H4 (cell line): Measurements from ENCODE around the gene DHX40. TPM values are rescaled to one million over a fixed set of nuclear protein-coding genes. Genes with fewer than 3 reads are reported as not detected.
"Not testable (repeated sequence)": the region's sequence is repeated elsewhere in the genome, so short reads cannot be mapped to it uniquely, and the experiment has no call there.

Experiments used
- DNase-seq: peaks from one replicate; pipeline ENCODE4 v3.0.0-alpha.2; 2015; ENCODE audit warnings: low spot score
- total RNA-seq: library from RNA; depleted of rRNA; stranded (reverse); fragments of >200 nt; shearing (Covaris generic); gene quantifications from 2 replicates; pipeline ENCODE4 v1.2.3, GENCODE V29; 2014

DHX40 gene
- total RNA-seq, 1 experiment from 2014 or later = 75.0 TPM

GRCh38 chr17:59561042-59561441 lies 4.4 kb upstream of the DHX40 start:
- DNase-seq = peak; percentile 27

DNA sequence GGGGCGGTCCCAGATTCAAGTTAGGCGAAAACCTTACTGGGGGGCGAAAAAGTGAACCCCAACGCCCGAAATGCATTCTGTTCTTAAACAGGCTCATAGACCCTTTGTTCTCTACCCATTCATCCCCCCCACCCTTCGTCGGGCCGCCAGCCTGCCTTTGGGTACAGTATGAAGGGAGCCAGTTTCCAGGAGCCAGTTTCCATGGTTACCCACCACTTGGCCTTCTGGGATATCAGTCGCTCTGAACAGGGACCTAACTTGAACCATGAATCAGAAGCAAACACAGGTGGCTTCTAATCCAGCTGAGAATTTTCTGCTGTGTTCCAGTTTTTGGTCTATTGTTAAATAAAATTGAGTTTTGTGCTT lies 532 bp downstream of the DHX40 start:
- DNase-seq = peak; percentile 77

- not testable (repeated sequence) for DNase-seq
These were observed 3.7 kb downstream of the DHX40 start for GRCh38 chr17:59569151-59569550.

GRCh38 chr17:59572301-59572924 lies 7.0 kb downstream of the DHX40 start:
- no peak for DNase-seq

- not testable (repeated sequence) for DNase-seq
These were observed 18.8 kb downstream of the DHX40 start for GRCh38 chr17:59584168-59584567.

GRCh38 chr17:59600169-59600568 lies 34.8 kb downstream of the DHX40 start:
- DNase-seq = no peak

- no peak for DNase-seq
These were observed 35.7 kb downstream of the DHX40 start for GRCh38 chr17:59601130-59601529.

DNA sequence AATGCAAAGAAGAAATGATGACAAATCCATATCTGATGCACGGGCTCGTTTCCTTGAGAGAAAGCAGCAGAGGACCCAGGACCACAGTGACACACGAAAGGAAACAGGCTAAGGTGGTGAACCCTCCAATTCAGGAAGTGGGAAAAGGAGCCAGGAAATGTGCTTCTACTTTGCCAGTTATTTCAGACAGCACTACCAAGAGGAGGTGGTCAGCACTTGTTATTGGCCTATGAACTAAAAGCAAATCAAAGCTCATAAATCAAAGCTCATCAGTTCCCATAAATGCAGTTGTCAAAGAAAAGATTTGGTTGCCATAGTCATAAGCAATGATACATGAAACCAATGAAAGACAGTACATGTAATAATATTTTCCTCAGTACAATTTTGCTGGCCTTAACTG lies 41.7 kb downstream of the DHX40 start:
- DNase-seq = no peak

- DNase-seq = no peak
These were observed 42.5 kb downstream of the DHX40 start for GRCh38 chr17:59607817-59608403.

DNA sequence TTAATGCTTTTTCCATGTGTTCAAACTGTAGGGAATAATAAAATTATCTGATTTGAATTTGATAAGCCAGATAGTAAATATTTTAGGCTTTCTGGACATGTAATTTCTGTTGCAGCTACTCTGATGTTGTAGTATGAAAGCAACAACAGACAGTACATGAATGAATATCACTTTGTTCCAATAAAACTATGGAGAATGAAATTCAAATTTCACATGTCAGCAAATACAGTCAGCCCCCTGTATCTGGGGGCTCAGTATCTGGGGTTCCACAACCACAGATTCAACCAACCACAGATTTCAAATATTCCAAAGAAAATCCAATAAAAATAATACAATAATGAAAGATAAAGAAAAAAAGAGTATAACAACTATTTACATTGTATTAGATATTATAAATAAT lies 46.1 kb downstream of the DHX40 start:
- no peak for DNase-seq

GRCh38 chr17:59616253-59616920 lies 51.0 kb downstream of the DHX40 start:
- DNase-seq = no peak

GRCh38 chr17:59617156-59617732 lies 51.8 kb downstream of the DHX40 start:
- no peak for DNase-seq

- DNase-seq = no peak
These were observed 53.6 kb downstream of the DHX40 start for GRCh38 chr17:59619035-59619297.

DNA sequence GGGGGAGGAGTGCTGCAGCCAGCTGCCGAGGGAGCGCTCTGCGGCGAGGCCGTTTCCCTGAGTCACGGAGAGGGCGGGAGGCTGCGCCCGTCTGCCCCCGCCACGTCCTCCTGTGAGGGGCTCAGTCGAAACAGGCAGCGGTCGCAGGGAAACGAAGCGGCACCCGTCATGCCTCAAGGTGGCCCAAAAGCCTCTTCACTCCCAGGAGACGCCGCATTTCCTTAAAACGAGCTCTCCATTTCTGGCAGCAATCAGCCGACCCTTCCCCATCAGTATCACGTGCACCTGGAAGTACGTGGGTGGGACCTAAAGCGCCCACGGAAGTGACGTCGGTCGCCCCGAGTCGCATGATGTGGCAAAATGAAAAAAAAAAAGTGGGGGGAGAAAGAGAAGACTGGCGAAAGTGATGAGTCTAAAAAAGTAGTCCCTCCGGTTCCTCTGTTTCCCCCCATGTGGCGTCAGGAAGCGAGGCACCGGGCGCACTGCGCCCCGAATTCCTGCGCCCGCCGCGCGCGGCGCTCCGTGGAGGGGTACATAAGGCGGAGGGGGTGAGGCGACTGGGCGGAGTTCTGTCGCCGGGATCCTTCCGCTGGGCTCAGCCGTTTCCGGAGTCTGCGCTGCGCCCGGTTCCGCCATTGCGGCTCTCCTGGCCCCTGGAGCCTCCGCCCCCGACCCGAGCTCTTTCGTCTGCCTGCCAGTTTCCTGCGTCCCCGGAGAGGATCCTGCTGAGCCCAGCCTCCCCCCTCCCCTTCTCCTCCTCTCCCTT lies 54.1 kb downstream of the DHX40 start, which contains the start of gene CLTC:
CLTC (plus strand) TSS at position 598 of the 766 bp plus-strand sequence. CDS start 237 bp downstream, outside the sequence.
- DNase-seq = peak; percentile 97

DNA sequence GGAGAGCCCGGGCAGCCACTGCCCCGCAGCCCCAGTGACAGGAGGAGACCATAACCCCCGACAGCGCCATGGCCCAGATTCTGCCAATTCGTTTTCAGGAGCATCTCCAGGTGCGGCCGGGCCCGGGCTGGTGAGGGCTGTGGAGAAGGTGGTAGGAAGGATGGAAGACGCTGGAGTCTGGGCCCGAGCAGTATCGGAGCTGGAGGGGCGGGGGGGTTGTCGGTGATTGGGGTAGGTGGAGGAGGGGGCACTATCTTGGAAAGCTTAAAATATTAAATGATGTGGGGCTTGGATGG lies 54.6 kb downstream of the DHX40 start:
- DNase-seq = no peak

- peak; percentile 47 for DNase-seq
These were observed 55.3 kb downstream of the DHX40 start for GRCh38 chr17:59620518-59621259.

DNA sequence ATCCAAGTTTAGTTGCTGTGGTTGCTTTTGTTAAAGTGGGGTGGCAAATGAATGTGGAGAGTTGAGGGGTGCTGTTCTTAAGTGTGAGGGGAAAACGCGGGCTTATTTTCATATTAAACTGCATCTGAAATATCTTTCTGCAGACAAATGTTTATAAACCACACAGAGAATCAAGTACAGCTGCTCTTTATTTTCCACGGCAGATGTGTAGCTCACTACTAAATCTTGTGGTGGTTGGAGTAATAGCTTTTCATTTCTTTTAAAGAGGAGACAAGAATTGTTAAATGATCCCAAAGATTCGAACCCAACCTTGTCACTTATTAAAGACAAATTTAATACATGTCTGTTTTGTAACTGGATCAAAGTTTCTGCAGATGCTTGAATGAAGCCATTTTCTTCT lies 56.4 kb downstream of the DHX40 start:
- DNase-seq = no peak

GRCh38 chr17:59623151-59623550 lies 57.7 kb downstream of the DHX40 start:
- DNase-seq = no peak

DNA sequence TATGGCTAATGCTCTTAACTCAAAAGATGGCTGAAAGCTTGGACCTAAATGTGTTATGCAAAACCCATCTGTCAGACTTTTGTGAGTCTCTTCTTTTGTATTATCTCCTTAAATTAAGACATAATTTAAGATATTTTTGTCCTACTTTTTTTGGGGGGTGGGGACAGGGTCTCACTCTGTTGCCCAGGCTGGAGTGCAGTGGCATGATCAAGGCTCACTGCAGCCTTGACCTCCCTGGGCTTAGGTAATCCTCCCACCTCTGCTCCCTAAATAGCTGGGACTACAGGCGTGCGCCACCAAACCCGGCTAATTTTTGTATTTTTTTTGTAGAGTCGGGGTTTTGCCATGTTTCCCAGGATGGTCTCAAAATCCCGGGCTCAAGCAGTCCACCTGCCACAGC lies 61.3 kb downstream of the DHX40 start:
- DNase-seq = no peak

DNA sequence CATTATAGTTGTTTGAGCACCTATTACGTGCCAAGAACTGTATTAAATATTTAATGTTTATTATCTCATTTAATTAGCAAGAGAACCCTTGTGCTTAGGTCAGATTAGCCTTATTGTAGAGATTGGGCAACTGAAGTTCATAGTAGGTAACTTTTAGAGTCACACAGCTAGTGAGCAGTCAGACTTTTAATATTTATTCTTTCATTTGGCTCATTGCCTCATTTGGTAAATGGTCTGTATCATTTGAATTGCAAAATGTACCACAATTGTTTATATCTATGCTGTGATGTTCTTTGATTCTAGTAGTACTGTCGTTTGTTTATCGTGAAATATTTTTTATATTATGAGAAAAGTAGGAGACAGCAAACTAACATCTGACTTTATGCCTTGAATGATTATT lies 61.9 kb downstream of the DHX40 start:
- DNase-seq = no peak

DNA sequence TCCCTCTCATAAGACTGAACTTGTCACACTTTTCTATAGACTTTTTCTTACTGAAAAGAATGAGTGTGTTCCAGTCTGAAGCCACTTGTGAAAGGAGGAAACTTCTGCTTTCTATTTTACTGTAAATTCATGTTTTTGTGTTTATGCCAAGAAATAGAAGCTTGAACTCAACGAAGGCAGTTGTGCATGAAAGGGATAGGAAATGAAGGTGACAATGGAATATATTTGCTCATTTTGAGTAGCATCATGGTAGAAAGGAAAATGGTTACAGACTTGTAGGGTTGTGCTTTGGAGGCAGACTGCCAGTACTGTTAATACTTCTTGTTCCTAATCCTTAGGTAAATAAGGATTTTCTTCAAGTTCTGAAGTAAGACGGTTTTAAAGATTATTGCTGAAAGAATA lies 62.4 kb downstream of the DHX40 start:
- DNase-seq = no peak

- DNase-seq = no peak
These were observed 63.8 kb downstream of the DHX40 start for GRCh38 chr17:59629174-59629573.
